ENCODE data around the gene CAB39. TPM values are rescaled to one million over a fixed set of nuclear protein-coding genes. Genes with fewer than 3 reads are reported as not detected.

Gene CAB39
- polyA plus RNA-seq, 1 of the 3 experiments (the other 2 are of a cell fraction): 15.7 TPM

DNA sequence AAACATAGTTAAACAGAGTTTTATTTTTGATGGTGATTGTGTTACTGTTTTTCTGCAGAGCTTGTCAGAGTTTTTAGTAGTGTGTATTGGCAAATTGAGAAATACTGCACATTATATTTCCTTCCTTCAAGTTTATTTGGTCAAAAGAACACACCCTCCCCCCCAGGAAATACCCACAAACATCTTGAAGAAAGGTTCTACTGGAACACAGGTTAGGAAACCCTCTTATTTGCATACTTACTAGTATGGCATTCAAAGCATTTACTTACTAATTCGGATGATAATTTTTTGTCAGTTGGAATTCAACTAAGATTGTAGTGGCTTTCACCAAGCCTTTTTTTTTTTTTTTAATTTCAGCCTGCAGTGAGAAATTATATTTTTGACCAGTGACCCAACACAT lies 9.1 kb downstream of the CAB39 start:
- DNase-seq: no peak
- no peak overlapping the region for H3K4me3 ChIP-seq (ENCODE audit: low read depth in 2 of 2, low read length in 1 of 2)
- WGBS (ENCODE audit: low lambda C conversion rate): 81% methylated on average over 1 of the region's 1 CpG
- peaks cover 3% of the 10 kb centered on the region for H3F3A ChIP-seq (replicated peaks; ENCODE audit: insufficient read depth)
- no peak overlapping the region for H2AFZ ChIP-seq (ENCODE audit: low read depth)
- H3K27ac ChIP-seq (ENCODE audit: low read depth in 2 of 2, low read length in 1 of 2): no peak overlapping the region
- POLR2A ChIA-PET: interaction anchor here (0.6 kb wide), 1 partner anchor 562 kb away, joined by 5 read pairs; no protein-coding TSS in a partner anchor
- no peak overlapping the region for H3K9ac ChIP-seq
- H3K4me1 ChIP-seq (ENCODE audit: control insufficient read depth in 1 of 2, insufficient read depth in 2 of 2, low read depth in 1 of 2, low read length in 1 of 2): no peaks in the 10 kb centered on the region
- H3K9me2 ChIP-seq: no peaks in the 10 kb centered on the region
- H3K9me3 ChIP-seq: no peaks in the 10 kb centered on the region
- no peak overlapping the region for H3K4me2 ChIP-seq
- H3K36me3 ChIP-seq (replicated peaks in 1 of 2; ENCODE audit: control insufficient read depth in 1 of 2, insufficient read depth in 2 of 2, low read length in 1 of 2): peaks cover 3 to 30% of the 10 kb centered on the region in 2 experiments
- H3K27me3 ChIP-seq (ENCODE audit: insufficient read depth): no peaks in the 10 kb centered on the region
- CTCF ChIA-PET: no interaction called here
- TF ChIP-seq MXI1 (IDR thresholded peaks at IDR 0.05; ENCODE audit: low read depth, low read length): no peak
- TF ChIP-seq GABPA (IDR thresholded peaks at IDR 0.05; ENCODE audit: low read depth): no peak
- TF ChIP-seq MEF2A (IDR thresholded peaks at IDR 0.05; ENCODE audit: borderline replicate concordance, low read depth): no peak
- TF ChIP-seq RCOR1 (IDR thresholded peaks at IDR 0.05; ENCODE audit: low read length): no peak
- no peak for TF ChIP-seq FOXM1 (IDR thresholded peaks at IDR 0.05; ENCODE audit: low read depth)
- TF ChIP-seq YY1 (IDR thresholded peaks at IDR 0.05; ENCODE audit: low read depth): no peak
- TF ChIP-seq REST (IDR thresholded peaks at IDR 0.05; ENCODE audit: low read depth, low read length): no peak
- peaks cover 63% of the 10 kb centered on the region for H4K20me1 ChIP-seq (ENCODE audit: insufficient read depth)
- peaks cover 95% of the 10 kb centered on the region for H3K79me2 ChIP-seq (ENCODE audit: insufficient read depth)

DNA sequence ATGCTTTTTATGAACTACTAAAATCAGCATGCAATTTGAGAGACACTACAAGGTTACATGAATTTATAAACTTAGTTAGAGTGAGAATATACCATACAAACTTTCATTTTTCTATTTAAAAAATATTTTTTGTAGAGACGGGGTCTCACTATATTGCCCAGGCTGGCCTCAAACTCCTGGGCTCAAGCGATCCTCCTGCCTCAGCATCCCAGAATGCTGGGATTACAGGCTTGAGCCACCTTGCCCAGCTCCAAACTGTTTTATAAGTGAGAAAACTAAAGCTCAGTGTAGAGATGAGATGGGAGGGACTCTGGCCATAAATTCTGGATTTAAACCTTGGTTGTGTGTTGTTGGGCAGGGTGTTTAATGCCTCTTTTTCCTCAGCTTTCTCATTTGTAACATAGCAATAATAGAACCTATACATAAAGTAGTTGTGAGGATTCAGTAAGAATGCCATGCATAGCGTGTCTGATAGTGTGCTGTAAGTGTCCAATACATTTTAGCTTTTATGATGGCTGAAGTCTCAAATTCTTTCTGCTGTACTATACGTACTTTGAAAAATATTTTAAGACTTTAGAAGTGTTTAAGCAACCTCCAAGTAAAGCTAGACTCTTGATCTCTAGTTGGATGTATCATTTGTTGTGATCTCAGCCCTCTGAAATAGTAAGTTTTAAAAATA lies 9.7 kb downstream of the CAB39 start:
- Histone ChIP-seq H3K4me2 (no peak overlapping the region), H3F3A (replicated peaks; ENCODE audit: insufficient read depth) (peaks cover 3% of the 10 kb centered on the region), H3K9me2 (no peaks in the 10 kb centered on the region), H2AFZ (ENCODE audit: low read depth) (no peak overlapping the region), H3K4me3 (ENCODE audit: low read depth in 2 of 2, low read length in 1 of 2) (no peak overlapping the region), H3K79me2 (ENCODE audit: insufficient read depth) (peaks cover 91% of the 10 kb centered on the region), H3K9me3 (no peaks in the 10 kb centered on the region), H3K36me3 (replicated peaks in 1 of 2; ENCODE audit: control insufficient read depth in 1 of 2, insufficient read depth in 2 of 2, low read length in 1 of 2) (peaks cover 3 to 31% of the 10 kb centered on the region in 2 experiments), H3K4me1 (ENCODE audit: control insufficient read depth in 1 of 2, insufficient read depth in 2 of 2, low read depth in 1 of 2, low read length in 1 of 2) (no peaks in the 10 kb centered on the region), H3K9ac (no peak overlapping the region), H3K27ac (ENCODE audit: low read depth in 2 of 2, low read length in 1 of 2) (no peak overlapping the region), H3K27me3 (ENCODE audit: insufficient read depth) (no peaks in the 10 kb centered on the region), H4K20me1 (ENCODE audit: insufficient read depth) (peaks cover 58% of the 10 kb centered on the region)
- TF ChIP-seq, protein P1, sequence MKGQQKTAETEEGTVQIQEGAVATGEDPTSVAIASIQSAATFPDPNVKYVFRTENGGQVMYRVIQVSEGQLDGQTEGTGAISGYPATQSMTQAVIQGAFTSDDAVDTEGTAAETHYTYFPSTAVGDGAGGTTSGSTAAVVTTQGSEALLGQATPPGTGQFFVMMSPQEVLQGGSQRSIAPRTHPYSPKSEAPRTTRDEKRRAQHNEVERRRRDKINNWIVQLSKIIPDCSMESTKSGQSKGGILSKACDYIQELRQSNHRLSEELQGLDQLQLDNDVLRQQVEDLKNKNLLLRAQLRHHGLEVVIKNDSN (IDR thresholded peaks at IDR 0.05; ENCODE audit: borderline replicate concordance, low read depth): no peak
- TF ChIP-seq RCOR1 (IDR thresholded peaks at IDR 0.05; ENCODE audit: low read length): no peak
- TF ChIP-seq TEAD4 (IDR thresholded peaks at IDR 0.05; ENCODE audit: borderline replicate concordance, insufficient read depth): no peak
- TF ChIP-seq, protein P2, sequence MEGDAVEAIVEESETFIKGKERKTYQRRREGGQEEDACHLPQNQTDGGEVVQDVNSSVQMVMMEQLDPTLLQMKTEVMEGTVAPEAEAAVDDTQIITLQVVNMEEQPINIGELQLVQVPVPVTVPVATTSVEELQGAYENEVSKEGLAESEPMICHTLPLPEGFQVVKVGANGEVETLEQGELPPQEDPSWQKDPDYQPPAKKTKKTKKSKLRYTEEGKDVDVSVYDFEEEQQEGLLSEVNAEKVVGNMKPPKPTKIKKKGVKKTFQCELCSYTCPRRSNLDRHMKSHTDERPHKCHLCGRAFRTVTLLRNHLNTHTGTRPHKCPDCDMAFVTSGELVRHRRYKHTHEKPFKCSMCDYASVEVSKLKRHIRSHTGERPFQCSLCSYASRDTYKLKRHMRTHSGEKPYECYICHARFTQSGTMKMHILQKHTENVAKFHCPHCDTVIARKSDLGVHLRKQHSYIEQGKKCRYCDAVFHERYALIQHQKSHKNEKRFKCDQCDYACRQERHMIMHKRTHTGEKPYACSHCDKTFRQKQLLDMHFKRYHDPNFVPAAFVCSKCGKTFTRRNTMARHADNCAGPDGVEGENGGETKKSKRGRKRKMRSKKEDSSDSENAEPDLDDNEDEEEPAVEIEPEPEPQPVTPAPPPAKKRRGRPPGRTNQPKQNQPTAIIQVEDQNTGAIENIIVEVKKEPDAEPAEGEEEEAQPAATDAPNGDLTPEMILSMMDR (IDR thresholded peaks at IDR 0.05): no peak
- no peak for TF ChIP-seq GABPA (IDR thresholded peaks at IDR 0.05; ENCODE audit: low read depth)
- TF ChIP-seq SMC3 (IDR thresholded peaks at IDR 0.05; ENCODE audit: low read depth, low read length): no peak
- TF ChIP-seq JUND (IDR thresholded peaks at IDR 0.05): no peak
- TF ChIP-seq MXI1 (IDR thresholded peaks at IDR 0.05; ENCODE audit: low read depth, low read length): no peak
- no peak for TF ChIP-seq FOXJ3 (CRISPR knock-in tag; IDR thresholded peaks at IDR 0.05)
- TF ChIP-seq MEF2A (IDR thresholded peaks at IDR 0.05; ENCODE audit: borderline replicate concordance, low read depth): no peak
- TF ChIP-seq, protein P3, sequence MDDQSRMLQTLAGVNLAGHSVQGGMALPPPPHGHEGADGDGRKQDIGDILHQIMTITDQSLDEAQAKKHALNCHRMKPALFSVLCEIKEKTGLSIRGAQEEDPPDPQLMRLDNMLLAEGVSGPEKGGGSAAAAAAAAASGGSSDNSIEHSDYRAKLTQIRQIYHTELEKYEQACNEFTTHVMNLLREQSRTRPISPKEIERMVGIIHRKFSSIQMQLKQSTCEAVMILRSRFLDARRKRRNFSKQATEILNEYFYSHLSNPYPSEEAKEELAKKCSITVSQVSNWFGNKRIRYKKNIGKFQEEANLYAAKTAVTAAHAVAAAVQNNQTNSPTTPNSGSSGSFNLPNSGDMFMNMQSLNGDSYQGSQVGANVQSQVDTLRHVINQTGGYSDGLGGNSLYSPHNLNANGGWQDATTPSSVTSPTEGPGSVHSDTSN (IDR thresholded peaks at IDR 0.05): no peak
- DNase-seq: no peak
- ChIA-PET CTCF (no interaction called here), POLR2A (interaction anchor here (0.6 kb wide), 1 partner anchor 562 kb away, joined by 5 read pairs; no protein-coding TSS in a partner anchor)
- WGBS (ENCODE audit: low lambda C conversion rate): 93% methylated on average over 4 of the region's 4 CpGs

Measured in SK-N-SH (cell line).